PC-3 (cell line): ENCODE measurements around the gene ERFE. TPM values are rescaled to one million over a fixed set of nuclear protein-coding genes. Genes with fewer than 3 reads are reported as not detected.

Experiments used
- ATAC-seq: fragments of 200-7000 bp; cut with Tn5 transposase; 2 replicates; pipeline ENCODE4 v1.9.1; 2020; ENCODE audit warnings: mild to moderate bottlenecking, moderate library complexity
- BruUV-seq: library from RNA; stranded (reverse); fragments of 400-500 nt; replicated peaks from 2 replicates; lab custom pipeline; 2021; lab: Mats Ljungman, UMichigan
- CTCF ChIA-PET: fragments of 300-600 bp; sonication (Branson Sonifier 250); formaldehyde crosslinking; loops from one replicate; lab custom pipeline; 2022; ENCODE audit warnings: antibody characterized with exemption; lab: Charles Lee
- POLR2A ChIA-PET: fragments of 300-600 bp; sonication (Branson Sonifier 250); formaldehyde crosslinking; loops from one replicate; lab custom pipeline; 2022; ENCODE audit warnings: antibody characterized with exemption; ENCODE audit not compliant: unreplicated experiment; lab: Charles Lee
- DNase-seq: peaks from one replicate; pipeline ENCODE4 v3.0.0-alpha.2; 2015
- H2AFZ ChIP-seq: fragments of 300-600 bp; sonication (generic); 2 replicates; pipeline ENCODE4 v1.6.0; 2016; ENCODE audit warnings: antibody characterized with exemption, low read length
- H3F3A ChIP-seq: fragments of 300-600 bp; sonication (generic); one replicate; pipeline ENCODE4 v1.6.0; 2017; ENCODE audit warnings: antibody characterized with exemption, low read length, control low read depth, mild to moderate bottlenecking; ENCODE audit not compliant: unreplicated experiment
- H3K27ac ChIP-seq: fragments of 300-600 bp; sonication (generic); 2 replicates; pipeline ENCODE4 v1.5.1; 2016; ENCODE audit warnings: mild to moderate bottlenecking, low read length
- H3K27me3 ChIP-seq: fragments of 300-600 bp; sonication (generic); 2 replicates; pipeline ENCODE4 v1.6.1; 2016; ENCODE audit warnings: low read length, mixed read lengths
- H3K36me3 ChIP-seq: fragments of 300-600 bp; sonication (generic); 2 replicates; pipeline ENCODE4 v1.6.1; 2016; ENCODE audit warnings: low read depth, mixed run types, low read length, mixed read lengths
- H3K4me1 ChIP-seq: fragments of 300-600 bp; sonication (generic); 2 replicates; pipeline ENCODE4 v1.5.1; 2016; ENCODE audit warnings: low read length; ENCODE audit not compliant: insufficient read depth
- H3K4me2 ChIP-seq: fragments of 300-600 bp; sonication (generic); 2 replicates; pipeline ENCODE4 v1.6.0; 2016; ENCODE audit warnings: low read length
- H3K4me3 ChIP-seq: fragments of 300-600 bp; sonication (generic); 2 replicates; pipeline ENCODE4 v1.5.1; 2016; ENCODE audit warnings: mild to moderate bottlenecking, low read length, mixed read lengths
- H3K79me2 ChIP-seq: fragments of 300-600 bp; sonication (generic); 2 replicates; pipeline ENCODE4 v1.6.1; 2017; ENCODE audit warnings: low read length, mixed read lengths
- H3K9ac ChIP-seq: fragments of 300-600 bp; sonication (generic); 2 replicates; pipeline ENCODE4 v1.6.0; 2016; ENCODE audit warnings: mild to moderate bottlenecking, low read length
- H3K9me2 ChIP-seq: fragments of 300-600 bp; sonication (generic); replicated peaks from 2 replicates; pipeline ENCODE4 v1.6.1; 2016; ENCODE audit warnings: mixed run types, low read length, mixed read lengths
- H3K9me3 ChIP-seq: fragments of 300-600 bp; sonication (generic); 2 replicates; pipeline ENCODE4 v1.6.1; 2016; ENCODE audit warnings: low read length, mixed read lengths
- H4K20me1 ChIP-seq: fragments of 300-600 bp; sonication (generic); 2 replicates; pipeline ENCODE4 v1.6.1; 2016; ENCODE audit warnings: low read length, mixed read lengths
- CTCF ChIP-seq: fragments of 300-600 bp; sonication (generic); conservative IDR thresholded peaks from 2 replicates; pipeline ENCODE4 v1.5.1; 2017; ENCODE audit warnings: antibody characterized with exemption, low read depth, mild to moderate bottlenecking, low read length
- EZH2 ChIP-seq: fragments of 300-600 bp; sonication (generic); IDR thresholded peaks from one replicate; pipeline ENCODE4 v1.6.1; 2017; ENCODE audit warnings: antibody characterized with exemption, mild to moderate bottlenecking, low read length; ENCODE audit not compliant: unreplicated experiment
- EZH2phosphoT487 ChIP-seq: fragments of 300-600 bp; sonication (generic); IDR thresholded peaks from 2 replicates; pipeline ENCODE4 v1.6.1; 2018; ENCODE audit warnings: mild to moderate bottlenecking, antibody characterized with exemption, low read length, borderline replicate concordance
- intact Hi-C: fragments of 100-400 bp; cut with micrococcal nuclease; formaldehyde crosslinking; loops from 2 replicates; pipeline ENCODE4 v1.9.0; 2023
- total RNA-seq: library from RNA; depleted of rRNA; stranded (reverse); fragments of >200 nt; gene quantifications from 2 replicates; pipeline ENCODE4 v1.2.3, GENCODE V29; 2014

The ERFE gene
- total RNA-seq, 1 experiment from 2014 or later = 7.4 TPM

GRCh38 chr2:238166391-238167343, 7.9 kb downstream of the ERFE start:
- Histone ChIP-seq H3K4me1 (peaks cover 25% of the 10 kb centered on the region), H3K36me3 (peaks cover 6% of the 10 kb centered on the region; the same call in 1 of the 2 replicates), H3K9me2 (no peaks in the 10 kb centered on the region), H3K9me3 (no peaks in the 10 kb centered on the region), H3K4me3 (no peak overlapping the region), H3K79me2 (no peaks in the 10 kb centered on the region), H3K9ac (no peak overlapping the region), H4K20me1 (no peaks in the 10 kb centered on the region), H3K4me2 (no peak overlapping the region), H3K27me3 (no peaks in the 10 kb centered on the region), H3K27ac (no peak overlapping the region), H3F3A (no peaks in the 10 kb centered on the region), H2AFZ (no peak overlapping the region)
- TF ChIP-seq CTCF = no peak
- TF ChIP-seq EZH2 = no peak
- TF ChIP-seq EZH2phosphoT487 = no peak
- no TSS peak for BruUV-seq
- POLR2A ChIA-PET = no interaction called here
- intact Hi-C loops = no loop called here
- CTCF ChIA-PET = no interaction called here
- ATAC-seq = no peak
- DNase-seq = no peak

- ATAC-seq (no peak), DNase-seq (no peak)
- no peaks in the 10 kb centered on the region for H3F3A ChIP-seq
- no peak overlapping the region for H3K9ac ChIP-seq
- no peaks in the 10 kb centered on the region for H3K79me2 ChIP-seq
- no peaks in the 10 kb centered on the region for H3K9me2 ChIP-seq
- intact Hi-C loops = no loop called here
- H3K4me2 ChIP-seq = no peak overlapping the region
- BruUV-seq = no TSS peak
- peaks cover 25% of the 10 kb centered on the region for H3K4me1 ChIP-seq
- ChIA-PET CTCF (no interaction called here), POLR2A (no interaction called here)
- H3K27ac ChIP-seq = no peak overlapping the region
- H3K27me3 ChIP-seq = no peaks in the 10 kb centered on the region
- no peak for TF ChIP-seq CTCF
- TF ChIP-seq EZH2phosphoT487 = no peak
- no peak for TF ChIP-seq EZH2
- H2AFZ ChIP-seq = no peak overlapping the region
- H3K36me3 ChIP-seq = peaks cover 6% of the 10 kb centered on the region; the same call in 1 of the 2 replicates
- H4K20me1 ChIP-seq = no peaks in the 10 kb centered on the region
- H3K9me3 ChIP-seq = no peaks in the 10 kb centered on the region
- H3K4me3 ChIP-seq = no peak overlapping the region
Measured at GRCh38 chr2:238167344-238167715, 8.6 kb downstream of the ERFE start.

GRCh38 chr2:238167761-238168160, 9.0 kb downstream of the ERFE start:
- Histone ChIP-seq H3K9me3 (no peaks in the 10 kb centered on the region), H3K27ac (no peak overlapping the region), H3K79me2 (no peaks in the 10 kb centered on the region), H3K27me3 (no peaks in the 10 kb centered on the region), H3F3A (no peaks in the 10 kb centered on the region), H3K4me2 (no peak overlapping the region), H3K4me3 (no peak overlapping the region), H2AFZ (no peak overlapping the region), H4K20me1 (no peaks in the 10 kb centered on the region), H3K9ac (no peak overlapping the region), H3K9me2 (no peaks in the 10 kb centered on the region), H3K4me1 (peaks cover 25% of the 10 kb centered on the region), H3K36me3 (peaks cover 6% of the 10 kb centered on the region; the same call in 1 of the 2 replicates)
- no peak for TF ChIP-seq EZH2phosphoT487
- TF ChIP-seq EZH2 = no peak
- TF ChIP-seq CTCF = no peak
- ChIA-PET POLR2A (no interaction called here), CTCF (no interaction called here)
- DNase-seq = no peak
- no TSS peak for BruUV-seq
- no peak for ATAC-seq
- intact Hi-C loops = no loop called here
